Osteocyte (in vitro differentiated cells): ENCODE results near the gene DIPK1C. TPM values are rescaled to one million over a fixed set of nuclear protein-coding genes. Genes with fewer than 3 reads are reported as not detected.

ENCODE experiments used
- DNase-seq: peaks from one replicate; pipeline ENCODE4 v3.0.0; 2021; ENCODE audit warnings: mixed read lengths; ENCODE audit not compliant: unreplicated experiment; ENCODE audit errors: extremely low spot score
- H3K27ac Mint-ChIP-seq: one replicate; pipeline ENCODE4 v1.8.0; 2021; ENCODE audit warnings: mild to moderate bottlenecking, mixed read lengths; ENCODE audit not compliant: unreplicated experiment
- H3K27me3 Mint-ChIP-seq: one replicate; pipeline ENCODE4 v1.8.0; 2021; ENCODE audit warnings: mixed read lengths; ENCODE audit not compliant: unreplicated experiment
- H3K36me3 Mint-ChIP-seq: one replicate; pipeline ENCODE4 v1.8.0; 2021; ENCODE audit warnings: mixed read lengths; ENCODE audit not compliant: unreplicated experiment
- H3K4me1 Mint-ChIP-seq: one replicate; pipeline ENCODE4 v1.8.0; 2021; ENCODE audit warnings: mixed read lengths; ENCODE audit not compliant: unreplicated experiment
- H3K4me3 Mint-ChIP-seq: one replicate; pipeline ENCODE4 v1.8.0; 2021; ENCODE audit warnings: mild to moderate bottlenecking, moderate library complexity, mixed read lengths; ENCODE audit not compliant: unreplicated experiment
- H3K9me3 Mint-ChIP-seq: one replicate; pipeline ENCODE4 v1.8.0; 2021; ENCODE audit warnings: mixed read lengths; ENCODE audit not compliant: unreplicated experiment
- total RNA-seq: library from RNA; stranded (reverse); gene quantifications from 2 replicates; pipeline ENCODE4 v1.2.1, GENCODE V29; 2021
- TF ChIP-seq, protein P1 (sequence below): fragments of 200-600 bp; sonication (generic); IDR thresholded peaks from 2 replicates; pipeline ENCODE4 v1.5.0; 2021; ENCODE audit warnings: antibody characterized with exemption, mild to moderate bottlenecking, moderate library complexity

Gene DIPK1C
- total RNA-seq, 1 donor from 2014 or later, result not detected

DNA sequence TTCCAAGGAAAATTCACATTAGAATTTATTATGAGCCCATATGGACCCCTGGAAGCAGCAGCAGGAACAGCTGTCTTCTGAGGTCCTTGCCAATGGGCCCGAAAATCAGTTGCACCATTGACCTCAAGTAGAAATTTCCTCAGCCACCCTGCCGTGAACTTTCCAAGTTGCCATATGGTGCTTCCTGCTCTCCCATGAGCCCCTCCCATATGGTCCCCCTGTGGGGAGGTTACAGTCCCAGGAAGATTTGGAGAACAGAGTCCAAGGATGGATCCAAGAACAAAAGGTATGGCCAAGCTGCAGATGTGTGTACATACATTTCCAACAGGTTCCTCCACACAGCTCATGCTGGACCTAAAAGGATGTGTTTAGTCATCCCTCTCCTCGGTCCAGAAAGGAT is 34.6 kb downstream of the DIPK1C start:
- Mint-ChIP-seq H3K9me3 (peaks cover 16% of the 10 kb centered on the region), H3K27ac (no peak overlapping the region), H3K4me3 (no peak overlapping the region), H3K4me1 (no peaks in the 10 kb centered on the region), H3K27me3 (peaks cover 9% of the 10 kb centered on the region), H3K36me3 (no peaks in the 10 kb centered on the region)
- DNase-seq, result no peak
- TF ChIP-seq, protein P1, sequence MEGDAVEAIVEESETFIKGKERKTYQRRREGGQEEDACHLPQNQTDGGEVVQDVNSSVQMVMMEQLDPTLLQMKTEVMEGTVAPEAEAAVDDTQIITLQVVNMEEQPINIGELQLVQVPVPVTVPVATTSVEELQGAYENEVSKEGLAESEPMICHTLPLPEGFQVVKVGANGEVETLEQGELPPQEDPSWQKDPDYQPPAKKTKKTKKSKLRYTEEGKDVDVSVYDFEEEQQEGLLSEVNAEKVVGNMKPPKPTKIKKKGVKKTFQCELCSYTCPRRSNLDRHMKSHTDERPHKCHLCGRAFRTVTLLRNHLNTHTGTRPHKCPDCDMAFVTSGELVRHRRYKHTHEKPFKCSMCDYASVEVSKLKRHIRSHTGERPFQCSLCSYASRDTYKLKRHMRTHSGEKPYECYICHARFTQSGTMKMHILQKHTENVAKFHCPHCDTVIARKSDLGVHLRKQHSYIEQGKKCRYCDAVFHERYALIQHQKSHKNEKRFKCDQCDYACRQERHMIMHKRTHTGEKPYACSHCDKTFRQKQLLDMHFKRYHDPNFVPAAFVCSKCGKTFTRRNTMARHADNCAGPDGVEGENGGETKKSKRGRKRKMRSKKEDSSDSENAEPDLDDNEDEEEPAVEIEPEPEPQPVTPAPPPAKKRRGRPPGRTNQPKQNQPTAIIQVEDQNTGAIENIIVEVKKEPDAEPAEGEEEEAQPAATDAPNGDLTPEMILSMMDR, result no peak

DNA sequence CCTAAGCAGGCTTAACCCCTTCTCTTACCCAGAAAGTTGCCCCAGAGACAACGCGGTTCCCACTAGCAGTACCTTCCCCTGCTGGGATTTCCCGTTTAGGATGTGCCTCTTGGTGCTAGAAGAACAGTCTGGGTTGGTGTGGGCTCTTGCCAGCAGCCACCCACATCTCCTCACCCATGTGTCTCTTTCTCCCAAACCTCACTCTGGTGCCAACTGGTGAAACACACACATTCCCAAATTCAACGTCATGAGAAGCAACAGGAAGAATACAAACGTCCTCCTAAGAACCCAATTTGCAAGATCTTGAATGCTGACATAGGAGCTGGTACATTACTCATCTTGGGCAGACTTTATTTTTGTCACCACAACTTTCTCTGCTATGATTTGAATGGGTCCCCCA is 36.2 kb downstream of the DIPK1C start:
- H3K36me3 Mint-ChIP-seq, result no peaks in the 10 kb centered on the region
- peaks cover 20% of the 10 kb centered on the region for H3K27me3 Mint-ChIP-seq
- TF ChIP-seq, protein P1, result no peak
- no peaks in the 10 kb centered on the region for H3K4me1 Mint-ChIP-seq
- no peak overlapping the region for H3K27ac Mint-ChIP-seq
- DNase-seq, result no peak
- peaks cover 8% of the 10 kb centered on the region for H3K9me3 Mint-ChIP-seq
- H3K4me3 Mint-ChIP-seq, result no peak overlapping the region

DNA sequence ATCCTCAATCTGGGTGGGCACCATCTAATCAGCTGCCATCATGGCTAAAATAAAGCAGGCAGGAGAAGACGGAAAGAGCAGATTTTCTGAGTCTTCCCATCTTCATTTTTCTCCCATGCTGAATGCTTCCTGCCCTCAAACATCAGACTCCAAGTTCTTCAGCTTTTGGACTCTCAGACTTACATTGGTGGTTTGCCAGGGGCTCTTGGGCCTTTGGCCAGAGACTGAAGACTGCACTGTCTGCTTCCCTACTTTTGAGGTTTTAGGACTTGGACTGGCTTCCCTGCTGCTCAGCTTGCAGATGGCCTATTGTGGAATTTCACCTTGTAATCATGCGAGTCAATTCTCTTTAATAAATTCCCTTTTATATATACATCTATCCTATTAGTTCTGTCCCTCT is 36.6 kb downstream of the DIPK1C start:
- Mint-ChIP-seq H3K9me3 (peaks cover 8% of the 10 kb centered on the region), H3K4me1 (no peaks in the 10 kb centered on the region), H3K4me3 (no peak overlapping the region), H3K27ac (no peak overlapping the region), H3K36me3 (no peaks in the 10 kb centered on the region), H3K27me3 (peaks cover 20% of the 10 kb centered on the region)
- TF ChIP-seq, protein P1, result no peak
- no peak for DNase-seq

DNA sequence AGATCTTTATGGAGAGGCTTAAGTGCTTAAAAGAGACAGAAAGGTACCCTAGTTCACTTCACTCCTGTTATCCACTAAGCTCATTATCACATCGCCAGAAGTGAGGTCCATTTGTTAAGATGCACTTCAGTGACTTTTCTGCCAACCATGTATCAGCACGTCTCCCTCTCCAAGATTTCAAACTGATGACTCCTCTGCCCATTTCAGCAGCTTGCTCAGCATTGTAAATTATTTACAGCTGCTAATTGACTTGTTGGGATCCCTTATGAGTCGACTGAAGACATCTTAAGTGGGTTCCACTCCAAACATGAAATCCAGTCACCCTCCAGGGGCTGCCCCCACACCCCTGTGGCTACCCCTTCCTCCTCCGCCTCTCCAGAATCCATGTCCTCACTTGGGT is 37.3 kb downstream of the DIPK1C start:
- no peaks in the 10 kb centered on the region for H3K4me1 Mint-ChIP-seq
- H3K27ac Mint-ChIP-seq, result no peak overlapping the region
- peaks cover 24% of the 10 kb centered on the region for H3K27me3 Mint-ChIP-seq
- H3K36me3 Mint-ChIP-seq, result no peaks in the 10 kb centered on the region
- no peak for DNase-seq
- TF ChIP-seq, protein P1, result no peak
- H3K4me3 Mint-ChIP-seq, result no peak overlapping the region
- H3K9me3 Mint-ChIP-seq, result peaks cover 8% of the 10 kb centered on the region

DNA sequence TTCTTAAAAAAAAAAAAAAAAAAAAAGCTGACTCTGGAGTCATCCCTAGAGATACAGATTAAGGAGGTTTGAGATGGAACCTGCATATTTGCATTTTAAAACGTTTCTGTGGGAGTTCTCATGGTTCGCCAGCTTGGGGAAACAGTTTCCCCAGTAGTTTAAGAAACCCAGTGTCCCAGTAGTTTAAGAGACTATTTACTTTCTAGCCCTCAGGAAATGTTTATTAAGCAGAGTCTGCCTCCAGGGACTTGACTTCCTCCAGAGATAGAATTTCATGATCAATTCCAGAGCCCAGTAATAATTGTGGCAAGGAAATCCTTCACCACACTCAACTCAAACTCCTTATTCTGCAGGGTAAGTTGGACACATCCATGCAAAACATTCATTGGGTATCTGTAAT is 39.1 kb downstream of the DIPK1C start:
- H3K36me3 Mint-ChIP-seq, result no peaks in the 10 kb centered on the region
- H3K4me3 Mint-ChIP-seq, result no peak overlapping the region
- TF ChIP-seq, protein P1, result no peak
- H3K27me3 Mint-ChIP-seq, result peaks cover 24% of the 10 kb centered on the region
- DNase-seq, result no peak
- no peaks in the 10 kb centered on the region for H3K9me3 Mint-ChIP-seq
- H3K27ac Mint-ChIP-seq, result no peak overlapping the region
- no peaks in the 10 kb centered on the region for H3K4me1 Mint-ChIP-seq
